Measurements from ENCODE around the gene SMPDL3A.

DNA sequence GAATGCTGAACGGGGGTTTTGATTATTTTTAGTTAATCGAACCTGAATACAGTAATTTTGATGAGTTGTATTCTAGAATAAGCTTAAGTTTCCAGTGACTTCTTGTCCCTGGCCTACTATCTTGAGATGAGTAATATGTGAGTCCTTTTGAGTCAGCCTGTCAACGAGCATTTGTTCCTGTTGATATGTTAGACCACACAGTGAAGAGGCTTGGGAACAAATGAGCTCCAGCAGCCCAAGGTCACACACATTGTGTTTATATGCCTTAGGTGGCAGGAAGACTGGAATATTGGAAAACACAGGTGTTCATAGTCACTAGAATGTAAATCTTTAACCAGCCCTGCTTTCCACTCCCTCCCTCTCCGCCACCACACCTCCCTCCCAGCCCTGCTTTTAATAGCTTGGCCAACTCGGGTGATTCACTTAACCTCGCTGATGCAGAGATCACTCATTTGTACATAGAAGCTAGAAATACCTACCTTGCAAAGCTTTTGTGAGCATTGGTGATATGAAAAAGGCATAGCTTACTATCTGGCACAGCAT lies 9.1 kb downstream of the SMPDL3A start:
- TF ChIP-seq, protein P1, sequence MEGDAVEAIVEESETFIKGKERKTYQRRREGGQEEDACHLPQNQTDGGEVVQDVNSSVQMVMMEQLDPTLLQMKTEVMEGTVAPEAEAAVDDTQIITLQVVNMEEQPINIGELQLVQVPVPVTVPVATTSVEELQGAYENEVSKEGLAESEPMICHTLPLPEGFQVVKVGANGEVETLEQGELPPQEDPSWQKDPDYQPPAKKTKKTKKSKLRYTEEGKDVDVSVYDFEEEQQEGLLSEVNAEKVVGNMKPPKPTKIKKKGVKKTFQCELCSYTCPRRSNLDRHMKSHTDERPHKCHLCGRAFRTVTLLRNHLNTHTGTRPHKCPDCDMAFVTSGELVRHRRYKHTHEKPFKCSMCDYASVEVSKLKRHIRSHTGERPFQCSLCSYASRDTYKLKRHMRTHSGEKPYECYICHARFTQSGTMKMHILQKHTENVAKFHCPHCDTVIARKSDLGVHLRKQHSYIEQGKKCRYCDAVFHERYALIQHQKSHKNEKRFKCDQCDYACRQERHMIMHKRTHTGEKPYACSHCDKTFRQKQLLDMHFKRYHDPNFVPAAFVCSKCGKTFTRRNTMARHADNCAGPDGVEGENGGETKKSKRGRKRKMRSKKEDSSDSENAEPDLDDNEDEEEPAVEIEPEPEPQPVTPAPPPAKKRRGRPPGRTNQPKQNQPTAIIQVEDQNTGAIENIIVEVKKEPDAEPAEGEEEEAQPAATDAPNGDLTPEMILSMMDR (conservative IDR thresholded peaks at IDR 0.05) = no peak
- TF ChIP-seq EZH2 (IDR thresholded peaks at IDR 0.05; ENCODE audit: low read depth) = no peak

All from PC-9 (cell line).